ENCODE data around the gene GNAT1.
A peak's percentile ranks its signal among the peaks of the same experiment; 100 is the strongest.

Gene GNAT1

DNA sequence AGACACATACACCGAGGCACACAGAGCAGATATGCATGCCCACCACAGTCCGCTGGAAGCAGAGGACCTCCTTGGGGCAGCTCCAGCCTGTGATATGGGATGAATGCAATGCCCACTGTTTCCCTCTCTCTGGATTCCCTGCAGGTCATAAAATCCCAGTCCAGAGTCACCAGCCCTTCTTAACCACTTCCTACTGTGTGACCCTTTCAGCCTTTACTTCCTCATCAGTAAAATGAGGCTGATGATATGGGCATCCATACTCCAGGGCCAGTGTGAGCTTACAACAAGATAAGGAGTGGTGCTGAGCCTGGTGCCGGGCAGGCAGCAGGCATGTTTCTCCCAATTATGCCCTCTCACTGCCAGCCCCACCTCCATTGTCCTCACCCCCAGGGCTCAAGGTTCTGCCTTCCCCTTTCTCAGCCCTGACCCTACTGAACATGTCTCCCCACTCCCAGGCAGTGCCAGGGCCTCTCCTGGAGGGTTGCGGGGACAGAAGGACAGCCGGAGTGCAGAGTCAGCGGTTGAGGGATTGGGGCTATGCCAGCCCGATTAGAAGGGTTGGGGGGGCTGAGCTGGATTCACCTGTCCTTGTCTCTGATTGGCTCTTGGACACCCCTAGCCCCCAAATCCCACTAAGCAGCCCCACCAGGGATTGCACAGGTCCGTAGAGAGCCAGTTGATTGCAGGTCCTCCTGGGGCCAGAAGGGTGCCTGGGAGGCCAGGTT is at the start of gene GNAT1:
Gene GNAT1, plus strand, starts transcription at position 675 of the 725 bp plus-strand sequence. CDS start 116 bp downstream, outside the sequence.
- DNase-seq (ENCODE audit: low read depth): no peak

DNA sequence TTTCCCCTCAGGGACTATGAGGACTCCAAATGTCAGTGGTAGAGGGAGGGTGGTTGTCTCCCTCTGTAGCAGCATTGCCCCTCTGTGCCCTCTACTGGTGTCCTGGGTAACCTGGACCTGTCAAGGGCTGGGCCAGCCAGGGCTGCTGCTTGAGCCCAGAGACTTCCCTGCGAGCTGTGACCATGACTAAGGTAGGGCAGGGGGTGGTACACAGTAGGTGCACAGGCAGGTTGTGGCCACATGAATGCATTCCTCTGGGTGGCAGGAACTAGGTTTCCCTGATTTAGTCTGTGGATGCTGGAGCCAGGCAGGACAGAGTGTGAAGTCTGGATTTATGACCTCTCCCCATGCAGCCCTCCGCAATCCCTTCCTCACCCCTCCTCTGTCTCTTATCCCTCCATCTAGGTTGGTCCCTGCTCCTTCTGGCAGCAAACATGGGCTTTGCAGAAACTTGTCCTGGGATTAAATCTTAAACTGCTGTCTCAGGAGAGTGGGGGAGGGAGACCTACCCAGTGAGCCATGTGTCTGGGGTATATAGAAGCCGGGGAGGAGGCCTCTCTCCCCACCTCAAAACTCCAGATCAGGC is 45.0 kb upstream of the GNAT1 start:
- no peak for DNase-seq (ENCODE audit: low read depth)

- no peak for DNase-seq (ENCODE audit: low read depth)
These were observed 44.4 kb upstream of the GNAT1 start for GRCh38 chr3:50147016-50147415.

GRCh38 chr3:50147447-50147846 is 44.0 kb upstream of the GNAT1 start:
- DNase-seq (ENCODE audit: low read depth): no peak

DNA sequence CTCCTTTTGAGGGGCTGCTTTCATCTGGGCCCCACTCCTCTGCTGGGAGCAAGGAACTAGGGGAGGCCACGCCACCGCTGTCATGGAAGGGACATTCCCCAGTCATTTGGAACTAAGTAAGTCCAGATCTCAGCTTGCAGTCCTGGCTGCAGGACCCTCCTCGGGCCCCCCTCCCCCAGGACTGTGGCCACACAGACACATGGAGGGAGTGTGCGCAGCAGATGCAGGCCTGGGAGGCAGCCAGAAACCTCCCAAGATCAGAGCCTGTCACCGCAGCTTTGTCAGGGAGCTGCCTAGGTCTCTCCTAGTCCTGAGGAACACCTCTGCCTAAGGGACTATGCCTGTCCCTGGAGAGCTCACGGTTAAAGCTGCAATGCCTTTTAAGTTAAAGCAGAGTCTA is 43.5 kb upstream of the GNAT1 start:
- no peak for DNase-seq (ENCODE audit: low read depth)

- no peak for DNase-seq (ENCODE audit: low read depth)
These were observed 41.0 kb upstream of the GNAT1 start for GRCh38 chr3:50150404-50150750.

GRCh38 chr3:50150863-50151686 is 40.3 kb upstream of the GNAT1 start:
- DNase-seq (ENCODE audit: low read depth): no peak

DNA sequence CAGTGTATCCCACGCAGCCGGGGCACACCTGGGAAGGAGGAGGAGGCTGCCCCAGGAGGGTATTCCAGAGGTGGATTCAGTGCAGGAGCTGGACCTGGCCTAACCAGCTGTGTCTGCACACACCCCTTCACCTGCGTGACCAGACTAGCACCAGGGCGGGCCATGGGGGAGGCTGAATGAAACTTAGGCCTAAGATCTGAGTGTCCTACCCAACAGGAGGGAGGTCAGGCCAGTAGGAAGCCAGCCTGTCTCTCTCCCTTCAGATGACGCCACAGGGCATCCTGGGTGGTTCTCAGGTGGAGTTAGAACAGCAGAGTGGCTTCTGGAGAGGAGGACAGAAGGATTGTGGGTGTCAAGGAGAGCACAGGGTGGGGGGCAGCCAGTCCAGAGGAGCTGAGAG is 39.7 kb upstream of the GNAT1 start:
- no peak for DNase-seq (ENCODE audit: low read depth)

- no peak for DNase-seq (ENCODE audit: low read depth)
These were observed 37.5 kb upstream of the GNAT1 start for GRCh38 chr3:50153782-50154475.

- DNase-seq (ENCODE audit: low read depth): no peak
These were observed 37.0 kb upstream of the GNAT1 start for GRCh38 chr3:50154476-50154839.

DNA sequence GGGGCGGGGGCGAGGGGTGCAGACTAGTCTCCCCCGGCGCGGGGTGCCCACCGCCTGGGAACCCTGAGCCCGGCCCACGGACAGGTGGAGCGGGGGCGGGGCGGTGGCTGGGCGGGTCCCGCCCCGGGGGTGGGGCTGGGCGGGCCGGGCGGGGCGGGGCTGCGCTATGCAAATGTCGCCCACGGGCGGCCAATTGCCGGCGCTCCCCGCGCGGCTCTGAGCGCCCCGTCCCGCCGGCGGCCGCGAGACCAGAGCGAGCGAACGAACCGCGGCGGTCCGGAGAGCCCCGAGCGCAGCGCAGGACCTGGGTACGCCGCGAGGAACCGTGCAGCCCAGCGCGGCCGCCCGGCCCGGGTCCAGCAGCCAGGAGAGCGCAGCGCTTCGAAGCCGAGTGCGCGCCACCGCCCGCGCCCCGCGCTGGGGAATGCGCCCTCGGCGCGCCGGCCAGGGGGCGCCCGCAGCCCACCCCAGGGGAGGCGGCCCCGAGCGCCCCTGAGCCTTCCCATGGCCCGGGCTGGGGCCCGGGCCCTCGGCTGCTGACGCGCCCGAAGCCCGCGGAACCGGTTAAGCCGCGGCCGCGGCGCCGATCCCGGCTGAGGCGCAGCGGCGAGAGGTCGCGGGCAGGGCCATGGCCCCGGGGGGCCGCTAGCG is 36.4 kb upstream of the GNAT1 start, which contains the start of gene SEMA3F:
Gene SEMA3F, plus strand, starts transcription at position 485 of the 651 bp plus-strand sequence. CDS start 4,299 bp downstream, outside the sequence.
- peak; percentile 60 for DNase-seq (ENCODE audit: low read depth)

DNA sequence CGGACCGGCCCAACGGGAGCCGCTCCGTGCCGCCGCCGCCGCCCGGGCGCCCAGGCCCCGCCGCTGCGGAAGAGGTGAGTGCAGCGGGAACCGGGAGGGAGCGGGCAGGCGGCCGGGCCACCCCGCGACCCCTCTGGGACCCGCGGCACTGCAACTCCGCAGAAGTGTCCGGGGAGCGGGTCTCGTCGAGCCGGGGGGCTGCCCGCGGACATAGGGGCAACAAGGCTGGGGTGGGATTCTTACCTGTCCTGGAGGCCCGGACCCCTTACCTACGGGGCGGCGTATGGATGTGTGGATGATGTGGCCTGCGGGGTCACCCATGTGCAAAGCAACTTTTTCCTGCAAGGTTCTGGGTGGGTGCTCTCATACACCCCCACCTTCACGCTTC is 35.9 kb upstream of the GNAT1 start:
- no peak for DNase-seq (ENCODE audit: low read depth)

GRCh38 chr3:50155891-50156290 is 35.5 kb upstream of the GNAT1 start:
- DNase-seq (ENCODE audit: low read depth): no peak

GRCh38 chr3:50156549-50157493 is 34.6 kb upstream of the GNAT1 start:
- DNase-seq (ENCODE audit: low read depth): no peak

GRCh38 chr3:50157827-50158529 is 33.4 kb upstream of the GNAT1 start:
- no peak for DNase-seq (ENCODE audit: low read depth)

GRCh38 chr3:50158530-50159146 is 32.8 kb upstream of the GNAT1 start:
- DNase-seq (ENCODE audit: low read depth): no peak

DNA sequence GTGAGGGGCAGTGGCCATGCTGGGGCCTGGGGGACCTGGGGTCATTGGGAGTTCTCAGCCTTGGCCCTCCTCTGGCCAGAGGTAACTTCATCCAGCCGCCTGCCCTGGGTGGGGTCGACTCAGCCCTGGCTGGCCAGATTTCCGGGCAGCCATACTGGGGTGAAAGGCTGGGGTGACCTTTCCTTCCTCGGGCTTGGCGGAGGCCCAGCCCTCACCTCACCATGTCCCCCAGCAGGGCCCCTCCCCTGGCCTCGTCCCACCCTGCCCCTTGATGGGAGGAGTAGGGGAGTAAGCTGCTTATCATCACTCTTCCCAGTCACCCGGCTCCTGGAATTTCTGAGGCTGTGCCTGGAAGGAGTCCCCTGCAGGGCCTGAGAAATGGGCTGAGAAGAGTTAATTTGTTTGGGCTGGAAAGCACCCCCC is 30.8 kb upstream of the GNAT1 start:
- DNase-seq (ENCODE audit: low read depth): no peak

DNA sequence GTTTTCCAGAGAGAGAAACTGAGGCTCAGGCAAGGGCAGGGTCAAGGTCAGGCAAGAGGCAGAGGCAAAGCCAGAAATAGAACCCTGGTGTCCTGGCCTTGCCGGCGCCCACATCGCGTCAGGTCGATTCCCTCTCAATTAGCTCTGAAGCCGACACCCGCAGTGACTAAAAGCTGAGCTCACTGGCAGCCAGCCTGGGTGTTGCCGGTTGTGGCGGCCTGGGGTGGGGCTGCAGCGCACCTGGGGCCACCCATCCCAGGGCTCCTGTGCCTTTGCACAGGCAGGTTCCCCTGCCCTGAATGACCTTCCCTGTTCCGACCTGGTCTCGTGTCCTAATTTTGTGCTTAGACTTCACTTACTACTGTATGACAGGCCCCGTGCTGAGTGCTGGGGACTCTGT is 30.1 kb upstream of the GNAT1 start:
- no peak for DNase-seq (ENCODE audit: low read depth)

DNA sequence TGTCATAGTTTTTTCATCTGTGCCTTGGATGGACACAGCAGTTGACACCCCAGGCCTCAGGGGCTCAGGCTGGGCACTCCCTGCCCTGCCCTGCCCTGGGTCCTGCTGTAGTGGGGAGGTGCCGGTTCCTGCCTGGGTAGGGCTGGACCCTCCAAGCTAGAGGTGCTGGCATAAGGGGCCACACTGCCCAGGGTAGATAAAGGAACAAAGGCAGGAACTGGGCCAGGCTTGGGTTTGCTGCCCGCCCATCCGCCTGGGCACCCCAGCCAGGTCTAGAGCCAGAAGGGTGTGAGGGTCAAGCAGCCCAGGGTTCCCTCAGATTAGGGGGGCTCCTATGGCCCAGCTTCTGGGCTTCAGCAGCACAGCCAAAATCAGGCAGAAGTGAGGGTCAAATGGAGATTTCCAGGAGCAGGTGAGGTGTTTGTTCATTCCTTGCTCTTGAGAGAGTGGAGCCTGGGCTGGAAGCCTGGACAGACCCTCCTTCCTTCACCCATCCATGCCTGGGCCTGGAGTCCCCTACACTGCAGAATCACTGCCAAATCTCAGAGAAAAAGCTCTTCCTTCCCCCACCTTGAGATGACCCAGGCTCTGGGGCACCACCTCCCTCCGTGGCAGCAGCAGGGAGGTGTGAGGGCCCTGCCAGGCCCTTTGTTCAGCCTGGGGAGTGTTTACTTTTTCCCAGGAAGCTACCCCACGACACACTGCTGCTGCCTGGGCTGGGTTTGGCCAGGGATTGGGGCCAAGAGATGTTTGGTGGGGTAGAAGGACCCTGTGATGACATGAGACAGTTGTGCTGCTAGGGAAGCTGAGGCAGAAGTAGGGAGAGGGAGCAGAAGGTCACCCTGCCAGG is 29.2 kb upstream of the GNAT1 start:
- no peak for DNase-seq (ENCODE audit: low read depth)

All from activated T-cell treated with anti-CD3 and anti-CD28 coated beads for 48 hours (primary cell).